SJSA1 (cell line): Measurements from ENCODE around the gene GPD2. TPM values are rescaled to one million over a fixed set of nuclear protein-coding genes. Genes with fewer than 3 reads are reported as not detected.

Experiments used
- DNase-seq, 2 experiments: peaks; one replicate each; pipeline ENCODE4 v3.0.0-alpha.2; 2015 to 2020; ENCODE audit warnings: low spot score in 2 of 2, low read depth in 1 of 2
- H3K27ac ChIP-seq: fragments of 250-450 bp; sonication (Bioruptor Pico); 2 replicates; pipeline ENCODE4 v1.5.1; 2020; ENCODE audit warnings: mild to moderate bottlenecking, moderate library complexity
- H3K27me3 ChIP-seq: fragments of 250-450 bp; sonication (Bioruptor Pico); replicated peaks from 2 replicates; pipeline ENCODE4 v1.5.1; 2020; ENCODE audit warnings: mild to moderate bottlenecking, moderate library complexity
- H3K36me3 ChIP-seq: fragments of 250-450 bp; sonication (Bioruptor Pico); 2 replicates; pipeline ENCODE4 v1.5.1; 2020; ENCODE audit warnings: mild to moderate bottlenecking
- H3K4me1 ChIP-seq: fragments of 250-450 bp; sonication (Bioruptor Pico); replicated peaks from 2 replicates; pipeline ENCODE4 v1.6.1; 2021; ENCODE audit warnings: mild to moderate bottlenecking
- H3K4me3 ChIP-seq: fragments of 250-450 bp; sonication (Bioruptor Pico); 2 replicates; pipeline ENCODE4 v1.5.1; 2020; ENCODE audit warnings: mild to moderate bottlenecking
- H3K9me3 ChIP-seq: fragments of 250-450 bp; sonication (Bioruptor Pico); replicated peaks from 2 replicates; pipeline ENCODE4 v1.5.1; 2020; ENCODE audit warnings: mild to moderate bottlenecking
- total RNA-seq: library from RNA; depleted of rRNA; stranded (reverse); fragments of >200 nt; shearing (Covaris generic); gene quantifications from 2 replicates; pipeline ENCODE4 v1.2.3, GENCODE V29; 2014

Gene GPD2
- total RNA-seq, 1 experiment from 2014 or later: 218 TPM

GRCh38 chr2:156538083-156538504 is 101.9 kb downstream of the GPD2 start:
- Histone ChIP-seq H3K4me1 (peaks cover 56% of the 10 kb centered on the region), H3K27ac (peak overlapping the region; percentile 66), H3K36me3 (no peaks in the 10 kb centered on the region; the same call in 1 of the 2 replicates), H3K9me3 (no peaks in the 10 kb centered on the region), H3K27me3 (no peaks in the 10 kb centered on the region), H3K4me3 (no peak overlapping the region)
- peak in 1 of 2 experiments; percentile 51 for DNase-seq

- H3K4me1 ChIP-seq: peaks cover 67% of the 10 kb centered on the region
- H3K4me3 ChIP-seq: no peak overlapping the region
- no peak overlapping the region; the same call in 1 of the 2 replicates for H3K27ac ChIP-seq
- no peaks in the 10 kb centered on the region for H3K27me3 ChIP-seq
- no peaks in the 10 kb centered on the region for H3K9me3 ChIP-seq
- DNase-seq: no peak
- H3K36me3 ChIP-seq: no peaks in the 10 kb centered on the region; the same call in none of the 2 replicates
Observed at GRCh38 chr2:156539086-156539860, 103.1 kb downstream of the GPD2 start.

DNA sequence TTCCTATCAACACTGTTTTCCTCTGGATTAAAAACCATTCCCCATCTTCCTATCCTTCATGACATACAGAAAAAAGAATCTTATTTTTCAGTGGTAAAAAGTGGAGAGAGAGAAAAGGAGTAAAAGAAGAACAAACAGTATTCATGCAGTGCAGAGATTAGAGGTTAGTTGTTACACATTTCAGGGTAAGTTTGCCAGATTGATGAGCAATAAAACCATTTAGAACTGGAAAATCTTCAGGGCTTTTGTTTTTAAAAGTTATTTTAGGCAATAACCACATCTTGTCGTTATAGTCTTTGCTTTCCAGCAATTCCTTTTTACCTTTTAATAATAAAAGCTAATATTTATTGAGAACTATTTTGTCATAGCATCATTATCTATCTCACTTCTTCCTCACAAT is 104.5 kb downstream of the GPD2 start:
- no peaks in the 10 kb centered on the region for H3K27me3 ChIP-seq
- H3K36me3 ChIP-seq: no peaks in the 10 kb centered on the region; the same call in none of the 2 replicates
- H3K4me3 ChIP-seq: no peak overlapping the region
- H3K27ac ChIP-seq: peak overlapping the region; percentile 82
- no peaks in the 10 kb centered on the region for H3K9me3 ChIP-seq
- no peak for DNase-seq
- H3K4me1 ChIP-seq: peaks cover 80% of the 10 kb centered on the region

GRCh38 chr2:156541229-156541628 is 105.0 kb downstream of the GPD2 start:
- H3K27me3 ChIP-seq: no peaks in the 10 kb centered on the region
- no peak overlapping the region for H3K4me3 ChIP-seq
- no peaks in the 10 kb centered on the region; the same call in none of the 2 replicates for H3K36me3 ChIP-seq
- peak overlapping the region; percentile 82 for H3K27ac ChIP-seq
- no peaks in the 10 kb centered on the region for H3K9me3 ChIP-seq
- H3K4me1 ChIP-seq: peaks cover 85% of the 10 kb centered on the region
- no peak for DNase-seq

DNA sequence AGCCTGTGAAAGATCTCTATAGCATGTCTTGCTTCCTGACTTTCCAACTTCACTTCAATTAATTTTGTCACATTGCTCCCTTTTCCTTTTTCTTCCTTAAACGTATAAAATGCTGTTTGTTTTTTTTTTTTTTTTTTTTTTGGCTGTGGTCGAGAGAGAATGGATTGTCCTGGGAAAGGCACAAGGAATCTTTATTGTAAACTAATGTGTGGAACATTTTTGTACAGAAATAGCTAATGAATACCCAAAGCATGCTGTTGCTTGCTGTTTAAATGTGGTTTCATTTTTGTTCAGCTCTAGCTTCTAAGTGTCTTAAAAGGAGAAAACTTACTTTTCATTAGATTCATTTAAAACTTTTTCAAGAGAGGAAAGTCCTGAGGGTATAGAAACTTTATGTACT is 105.5 kb downstream of the GPD2 start:
- Histone ChIP-seq H3K36me3 (no peaks in the 10 kb centered on the region; the same call in none of the 2 replicates), H3K27ac (peak overlapping the region; percentile 82), H3K27me3 (no peaks in the 10 kb centered on the region), H3K4me1 (peaks cover 87% of the 10 kb centered on the region), H3K4me3 (no peak overlapping the region), H3K9me3 (no peaks in the 10 kb centered on the region)
- DNase-seq: peak in 1 of 2 experiments; percentile 77

DNA sequence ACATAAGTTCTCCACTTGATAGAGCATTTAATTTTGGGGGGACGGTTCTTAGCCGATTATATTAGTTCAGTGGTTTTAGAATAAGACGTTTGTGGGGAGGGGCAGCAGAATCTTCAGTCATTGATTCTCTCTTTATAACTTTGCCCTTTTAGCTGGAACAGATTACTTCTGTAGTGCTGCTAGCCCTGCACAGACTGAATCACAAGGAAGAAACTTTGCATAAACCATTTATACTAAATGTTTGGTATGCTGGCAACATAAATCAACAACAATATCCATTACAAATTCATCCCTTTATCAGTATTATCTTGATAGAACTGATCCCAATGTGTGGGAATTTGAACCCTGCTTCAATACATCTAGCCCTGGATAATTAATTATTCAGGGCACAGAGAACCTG is 112.2 kb downstream of the GPD2 start:
- DNase-seq: no peak
- Histone ChIP-seq H3K4me3 (no peak overlapping the region), H3K9me3 (no peaks in the 10 kb centered on the region), H3K4me1 (peaks cover 35% of the 10 kb centered on the region), H3K27ac (no peak overlapping the region), H3K27me3 (no peaks in the 10 kb centered on the region), H3K36me3 (peaks cover 13% of the 10 kb centered on the region; the same call in 1 of the 2 replicates)

- H3K9me3 ChIP-seq: no peaks in the 10 kb centered on the region
- H3K27ac ChIP-seq: no peak overlapping the region
- H3K4me1 ChIP-seq: no peaks in the 10 kb centered on the region
- no peak overlapping the region for H3K4me3 ChIP-seq
- H3K27me3 ChIP-seq: no peaks in the 10 kb centered on the region
- no peak for DNase-seq
- H3K36me3 ChIP-seq: peaks cover 27% of the 10 kb centered on the region
Observed at GRCh38 chr2:156553714-156554442, 117.7 kb downstream of the GPD2 start.

DNA sequence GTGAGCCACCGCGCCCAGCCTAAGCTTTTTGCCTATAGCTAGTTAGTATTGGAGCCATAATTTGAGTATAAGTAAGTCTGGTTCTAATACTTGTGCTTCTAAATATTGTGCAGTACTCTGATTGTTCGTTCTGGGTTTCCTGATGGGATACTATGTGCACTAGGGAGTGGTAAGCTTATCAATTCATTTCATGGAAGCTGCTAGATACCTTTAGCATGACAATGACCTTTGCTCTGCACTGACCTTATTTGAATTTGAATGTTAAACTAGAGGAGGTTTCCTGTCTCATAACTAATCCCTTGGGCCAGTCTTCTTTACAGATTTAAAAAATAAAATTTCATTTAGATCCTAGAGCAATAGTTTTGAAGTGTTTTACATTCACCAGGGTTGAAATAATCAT is 125.1 kb downstream of the GPD2 start:
- H3K27me3 ChIP-seq: no peaks in the 10 kb centered on the region
- H3K4me1 ChIP-seq: peaks cover 22% of the 10 kb centered on the region
- DNase-seq: no peak
- no peak overlapping the region for H3K4me3 ChIP-seq
- H3K27ac ChIP-seq: no peak overlapping the region
- peaks cover 23% of the 10 kb centered on the region for H3K36me3 ChIP-seq
- H3K9me3 ChIP-seq: no peaks in the 10 kb centered on the region; the same call in 1 of the 2 replicates

DNA sequence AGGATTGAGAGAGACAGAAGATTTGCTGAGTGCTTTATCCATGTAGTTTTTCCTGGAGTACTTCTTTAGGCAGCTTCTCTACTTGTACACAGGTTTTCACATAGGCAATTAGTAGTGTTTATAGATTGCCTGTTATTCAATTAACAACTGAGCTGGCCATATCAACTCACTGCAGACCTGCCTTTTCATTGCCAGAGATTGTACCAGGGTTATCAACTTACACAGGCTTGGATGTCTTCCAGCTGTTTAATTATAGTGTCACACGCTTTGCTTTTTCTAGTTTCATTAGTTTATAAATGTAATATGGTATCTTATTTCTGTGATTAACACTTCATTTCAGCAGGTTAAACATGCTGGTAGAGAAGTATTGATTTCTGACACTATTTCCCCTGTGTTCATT is 125.9 kb downstream of the GPD2 start:
- no peak for DNase-seq
- peaks cover 23% of the 10 kb centered on the region for H3K36me3 ChIP-seq
- no peaks in the 10 kb centered on the region for H3K27me3 ChIP-seq
- no peak overlapping the region for H3K4me3 ChIP-seq
- no peak overlapping the region for H3K27ac ChIP-seq
- H3K9me3 ChIP-seq: no peaks in the 10 kb centered on the region; the same call in 1 of the 2 replicates
- peaks cover 26% of the 10 kb centered on the region for H3K4me1 ChIP-seq

DNA sequence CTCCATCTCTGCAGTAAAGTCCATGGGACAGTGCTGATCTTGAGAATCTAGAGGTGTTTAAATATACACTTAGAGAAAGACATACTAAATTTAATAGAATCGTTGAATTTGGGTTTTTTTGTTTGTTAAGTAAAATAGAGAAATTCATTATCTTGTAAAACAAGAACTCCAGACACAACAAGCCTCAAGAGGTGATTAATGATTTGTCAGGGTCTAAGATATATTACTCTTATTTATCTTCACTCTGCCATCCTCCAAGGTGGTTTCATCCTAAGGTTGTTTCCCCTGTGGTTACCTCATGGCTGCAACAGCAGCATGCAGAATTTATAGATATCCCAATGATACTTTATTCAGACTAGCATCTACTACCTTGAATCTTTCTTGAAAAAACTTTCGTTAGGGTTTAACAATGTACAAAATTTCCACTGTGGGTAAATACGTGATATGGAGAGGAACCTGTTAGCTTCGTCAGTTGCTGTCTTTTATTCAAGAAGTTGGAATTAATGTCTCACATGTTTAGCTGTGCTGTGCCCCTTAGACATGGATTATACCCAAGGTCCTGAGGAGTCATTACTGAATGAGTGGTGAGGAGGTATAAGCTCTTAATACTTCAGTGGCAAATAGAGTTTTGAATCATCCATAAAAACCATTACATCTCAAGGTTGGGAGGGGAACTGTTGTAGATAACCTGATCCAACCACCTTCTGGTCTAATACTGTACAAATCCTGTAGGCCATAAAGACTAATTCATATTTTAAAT is 128.0 kb downstream of the GPD2 start:
- H3K36me3 ChIP-seq: 0 out of 2 replicates have a peak, but pooled peaks cover 6% of the 10 kb centered on the region
- DNase-seq: peak in 1 of 2 experiments; percentile 9
- H3K4me3 ChIP-seq: no peak overlapping the region
- no peaks in the 10 kb centered on the region; the same call in 1 of the 2 replicates for H3K9me3 ChIP-seq
- H3K27me3 ChIP-seq: no peaks in the 10 kb centered on the region
- H3K27ac ChIP-seq: peak overlapping the region; percentile 96
- peaks cover 26% of the 10 kb centered on the region for H3K4me1 ChIP-seq

- no peaks in the 10 kb centered on the region for H3K27me3 ChIP-seq
- H3K9me3 ChIP-seq: no peaks in the 10 kb centered on the region; the same call in 1 of the 2 replicates
- peaks cover 26% of the 10 kb centered on the region for H3K4me1 ChIP-seq
- peaks cover 13% of the 10 kb centered on the region for H3K36me3 ChIP-seq
- no peak overlapping the region for H3K4me3 ChIP-seq
- peak; percentile 77 to 96 for DNase-seq
- peak overlapping the region; percentile 96 for H3K27ac ChIP-seq
Observed at GRCh38 chr2:156565066-156565710, 129.0 kb downstream of the GPD2 start.

DNA sequence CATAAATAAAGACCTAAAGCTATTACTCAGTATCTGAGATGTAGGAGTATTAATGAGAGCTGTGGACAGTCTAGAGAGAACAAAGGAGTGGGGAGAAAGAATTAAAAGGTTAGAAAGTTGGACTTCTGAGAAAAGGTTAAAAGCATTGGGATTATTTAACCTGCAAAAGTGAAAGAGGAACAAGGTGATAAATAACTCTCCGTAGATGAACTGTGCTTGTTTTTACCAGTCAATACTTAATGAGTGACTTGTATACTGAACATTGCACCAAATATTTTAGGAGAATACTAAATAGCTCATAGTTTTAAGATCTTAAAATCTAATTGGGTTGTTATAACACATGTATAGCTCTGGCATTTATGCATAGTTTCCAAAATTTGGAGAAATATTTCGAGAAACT is 137.5 kb downstream of the GPD2 start:
- Histone ChIP-seq H3K27me3 (no peaks in the 10 kb centered on the region), H3K36me3 (peaks cover 54% of the 10 kb centered on the region), H3K4me1 (no peaks in the 10 kb centered on the region), H3K27ac (no peak overlapping the region), H3K9me3 (no peaks in the 10 kb centered on the region), H3K4me3 (no peak overlapping the region)
- no peak for DNase-seq

DNA sequence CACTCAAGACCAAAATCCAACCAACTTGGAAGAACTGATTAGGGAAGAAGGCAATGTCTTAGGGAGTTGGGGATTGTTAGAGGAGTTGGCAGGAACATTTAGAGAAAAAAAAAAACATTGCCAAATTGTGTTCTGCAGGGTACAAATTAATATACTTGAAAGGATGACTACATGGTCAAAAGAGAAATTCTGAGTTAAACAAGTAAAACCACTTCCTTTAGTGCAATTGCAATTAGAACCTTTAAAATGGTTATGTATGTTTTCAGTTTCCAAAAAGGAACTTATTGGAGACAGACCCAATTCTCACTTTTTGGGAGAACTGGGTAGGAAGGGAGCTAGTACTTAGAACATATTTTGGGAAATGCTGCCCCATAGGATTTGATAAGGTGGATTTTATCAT is 137.9 kb downstream of the GPD2 start:
- DNase-seq: no peak
- Histone ChIP-seq H3K4me3 (no peak overlapping the region), H3K4me1 (no peaks in the 10 kb centered on the region), H3K27me3 (no peaks in the 10 kb centered on the region), H3K36me3 (peaks cover 54% of the 10 kb centered on the region), H3K9me3 (no peaks in the 10 kb centered on the region), H3K27ac (no peak overlapping the region)
